A673 (cell line): Measurements from ENCODE around the gene MTHFD1. TPM values are rescaled to one million over a fixed set of nuclear protein-coding genes. Genes with fewer than 3 reads are reported as not detected.

Experiments used
- BruUV-seq: library from RNA; stranded (reverse); fragments of 400-500 nt; replicated peaks from 2 replicates; lab custom pipeline; 2021; lab: Mats Ljungman, UMichigan
- CTCF ChIA-PET: fragments of 300-600 bp; sonication (Branson Sonifier 250); formaldehyde crosslinking; loops from one replicate; lab custom pipeline; 2022; ENCODE audit warnings: antibody characterized with exemption; lab: Charles Lee
- POLR2A ChIA-PET: fragments of 300-600 bp; sonication (Branson Sonifier 250); formaldehyde crosslinking; loops from one replicate; lab custom pipeline; 2022; ENCODE audit warnings: antibody characterized with exemption; ENCODE audit not compliant: low non-redundant PET; lab: Charles Lee
- DNase-seq: peaks from one replicate; pipeline ENCODE4 v3.0.0-alpha.2; 2015; ENCODE audit warnings: low spot score
- H3K27ac ChIP-seq: fragments of 200-600 bp; sonication (generic); 2 replicates; pipeline ENCODE4 v1.5.1; 2016; ENCODE audit warnings: mixed run types, low read depth, mild to moderate bottlenecking, mixed read lengths, antibody characterized with exemption, low read length; ENCODE audit not compliant: poor library complexity, severe bottlenecking
- H3K27me3 ChIP-seq: fragments of 200-600 bp; sonication (generic); replicated peaks from 2 replicates; pipeline ENCODE4 v1.6.1; 2017; ENCODE audit warnings: mixed run types, low read depth, mild to moderate bottlenecking, mixed read lengths, antibody characterized with exemption, low read length; ENCODE audit not compliant: insufficient read depth, poor library complexity
- H3K36me3 ChIP-seq: fragments of 200-600 bp; sonication (generic); 2 replicates; pipeline ENCODE4 v1.6.1; 2016; ENCODE audit warnings: mixed run types, mild to moderate bottlenecking, mixed read lengths, antibody characterized with exemption, low read length; ENCODE audit not compliant: insufficient read depth, poor library complexity, severe bottlenecking
- H3K4me1 ChIP-seq: fragments of 200-600 bp; sonication (generic); 2 replicates; pipeline ENCODE4 v1.6.1; 2017; ENCODE audit warnings: mixed run types, mild to moderate bottlenecking, mixed read lengths, antibody characterized with exemption, low read length; ENCODE audit not compliant: insufficient read depth, poor library complexity, severe bottlenecking
- H3K4me3 ChIP-seq: fragments of 200-600 bp; sonication (generic); 2 replicates; pipeline ENCODE4 v1.5.1; 2016; ENCODE audit warnings: low read depth, mixed run types, mild to moderate bottlenecking, mixed read lengths, low read length; ENCODE audit not compliant: poor library complexity, severe bottlenecking
- H3K9me3 ChIP-seq: fragments of 200-600 bp; sonication (generic); 2 replicates; pipeline ENCODE4 v1.6.1; 2016; ENCODE audit warnings: mixed run types, low read depth, mild to moderate bottlenecking, mixed read lengths, antibody characterized with exemption, low read length; ENCODE audit not compliant: poor library complexity, severe bottlenecking
- CTCF ChIP-seq: fragments of 300-800, 200-600 bp; sonication (generic); conservative IDR thresholded peaks from 2 replicates; pipeline ENCODE4 v1.5.1; 2017; ENCODE audit warnings: low read depth, mild to moderate bottlenecking, antibody characterized with exemption, low read length, moderate library complexity, mixed read lengths
- EZH2 ChIP-seq: fragments of 200-600 bp; sonication (generic); IDR thresholded peaks from 2 replicates; pipeline ENCODE4 v1.6.1; 2017; ENCODE audit warnings: borderline replicate concordance, low read depth, mild to moderate bottlenecking, mixed read lengths, antibody characterized with exemption, low read length; ENCODE audit not compliant: poor library complexity, severe bottlenecking
- intact Hi-C: fragments of 100-400 bp; cut with micrococcal nuclease; formaldehyde crosslinking; loops from one replicate; pipeline ENCODE4 v1.10.0; 2022; ENCODE audit not compliant: unreplicated experiment
- total RNA-seq: library from RNA; stranded (reverse); gene quantifications from 2 replicates; pipeline ENCODE4 v1.2.3, GENCODE V29; 2021

MTHFD1 gene
- total RNA-seq, 1 experiment from 2014 or later: 293 TPM

- H3K36me3 ChIP-seq: peaks cover 68% of the 10 kb centered on the region
- ChIA-PET POLR2A (interaction anchor here (0.6 kb wide), 1 partner anchor 203 kb away, joined by 3 read pairs; no protein-coding TSS in a partner anchor), CTCF (no interaction called here)
- BruUV-seq: no TSS peak
- H3K27me3 ChIP-seq: no peaks in the 10 kb centered on the region
- H3K9me3 ChIP-seq: no peaks in the 10 kb centered on the region
- intact Hi-C loops: no loop called here
- H3K4me1 ChIP-seq: peaks cover 14% of the 10 kb centered on the region
- TF ChIP-seq CTCF (no peak), EZH2 (no peak)
- H3K4me3 ChIP-seq: no peak overlapping the region
- peak overlapping the region; percentile 79 for H3K27ac ChIP-seq
- DNase-seq: no peak
These were observed 56.0 kb downstream of the MTHFD1 start for GRCh38 chr14:64444140-64444539.

- H3K9me3 ChIP-seq: no peaks in the 10 kb centered on the region
- intact Hi-C loops: no loop called here
- no peak for TF ChIP-seq CTCF
- TF ChIP-seq EZH2: no peak
- peak overlapping the region; percentile 79 for H3K27ac ChIP-seq
- POLR2A ChIA-PET: no interaction called here
- H3K4me1 ChIP-seq: peaks cover 14% of the 10 kb centered on the region
- no TSS peak for BruUV-seq
- peak; percentile 78 for DNase-seq
- CTCF ChIA-PET: interaction anchor here (0.6 kb wide), 1 partner anchor 10 kb away, joined by 4 read pairs; no protein-coding TSS in a partner anchor
- H3K4me3 ChIP-seq: no peak overlapping the region
- no peaks in the 10 kb centered on the region for H3K27me3 ChIP-seq
- peaks cover 67% of the 10 kb centered on the region for H3K36me3 ChIP-seq
These were observed 57.1 kb downstream of the MTHFD1 start for GRCh38 chr14:64444984-64445845.

- ChIA-PET CTCF (no interaction called here), POLR2A (no interaction called here)
- Histone ChIP-seq H3K36me3 (peaks cover 66% of the 10 kb centered on the region), H3K4me1 (peaks cover 14% of the 10 kb centered on the region), H3K9me3 (no peaks in the 10 kb centered on the region), H3K27ac (no peak overlapping the region), H3K4me3 (no peak overlapping the region), H3K27me3 (no peaks in the 10 kb centered on the region)
- no peak for TF ChIP-seq CTCF
- no peak for TF ChIP-seq EZH2
- BruUV-seq: no TSS peak
- intact Hi-C loops: no loop called here
- DNase-seq: no peak
These were observed 59.9 kb downstream of the MTHFD1 start for GRCh38 chr14:64447876-64448670.
